ENCODE data around the gene LHX2. TPM values are rescaled to one million over a fixed set of nuclear protein-coding genes. Genes with fewer than 3 reads are reported as not detected.

The LHX2 gene
- total and polyA plus RNA-seq, 8 donors, result not detected

DNA sequence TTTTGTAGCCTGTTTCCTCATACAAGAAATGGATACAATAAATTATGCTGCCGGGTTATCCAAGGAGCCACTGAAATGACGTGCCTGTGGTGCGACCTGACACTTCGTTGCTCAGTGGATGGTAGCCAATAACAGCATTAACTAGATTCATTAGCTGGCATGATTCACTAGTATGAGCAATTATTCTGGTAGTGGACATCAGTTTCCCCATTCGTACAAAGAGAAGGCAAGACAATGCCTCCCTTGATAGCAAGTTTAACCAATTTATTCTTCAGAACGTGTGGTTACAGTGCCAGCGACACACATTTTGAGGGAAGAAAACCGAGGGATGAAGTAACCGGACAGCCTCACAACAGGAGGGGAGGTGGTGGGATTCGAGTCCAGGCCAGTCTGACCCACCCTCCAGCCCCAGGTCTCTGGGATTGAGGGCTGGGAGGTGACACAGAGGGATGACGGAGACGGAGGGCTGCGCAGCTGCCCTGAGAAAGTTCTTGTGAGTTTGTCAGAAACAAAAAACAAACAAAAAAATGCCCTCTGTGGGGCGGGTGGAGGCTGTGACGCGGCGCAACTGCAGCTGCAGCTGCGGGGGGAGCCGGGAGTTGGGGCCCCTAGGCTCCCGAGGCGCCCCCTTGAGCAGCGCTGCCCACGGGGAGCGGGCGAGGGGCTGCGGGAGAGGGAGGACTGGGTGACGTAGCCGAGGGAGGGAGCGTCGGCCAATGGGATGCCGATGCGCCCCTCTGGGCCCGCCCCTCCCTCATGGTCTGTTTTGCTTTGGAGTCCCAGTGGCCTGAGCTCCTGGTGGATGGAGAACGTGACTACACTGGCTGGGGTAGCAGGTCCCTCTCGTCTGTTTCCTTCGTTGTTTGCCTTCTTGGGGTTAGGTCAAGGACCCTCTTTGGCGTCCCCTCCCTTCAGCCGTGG, 10.9 kb downstream of the LHX2 start:
- H3K4me1 ChIP-seq, result peaks cover 0 to 5% (median 0%) of the 10 kb centered on the region in 3 donors
- intact Hi-C loops (cut with DNase I), result no loop called here
- no peak overlapping the region for H3K4me3 ChIP-seq
- WGBS, 2 donors, result 7 to 9% methylated on average over 27 to 38 of the region's 38 CpGs
- no peak for DNase-seq
- H3K27ac ChIP-seq, result no peak overlapping the region
- peaks cover 7 to 57% (median 9%) of the 10 kb centered on the region in 4 donors for H3K27me3 ChIP-seq
- ATAC-seq, result no peak
- H3K36me3 ChIP-seq, result no peaks in the 10 kb centered on the region
- H3K9me3 ChIP-seq, result no peaks in the 10 kb centered on the region
- TF ChIP-seq, protein P1, sequence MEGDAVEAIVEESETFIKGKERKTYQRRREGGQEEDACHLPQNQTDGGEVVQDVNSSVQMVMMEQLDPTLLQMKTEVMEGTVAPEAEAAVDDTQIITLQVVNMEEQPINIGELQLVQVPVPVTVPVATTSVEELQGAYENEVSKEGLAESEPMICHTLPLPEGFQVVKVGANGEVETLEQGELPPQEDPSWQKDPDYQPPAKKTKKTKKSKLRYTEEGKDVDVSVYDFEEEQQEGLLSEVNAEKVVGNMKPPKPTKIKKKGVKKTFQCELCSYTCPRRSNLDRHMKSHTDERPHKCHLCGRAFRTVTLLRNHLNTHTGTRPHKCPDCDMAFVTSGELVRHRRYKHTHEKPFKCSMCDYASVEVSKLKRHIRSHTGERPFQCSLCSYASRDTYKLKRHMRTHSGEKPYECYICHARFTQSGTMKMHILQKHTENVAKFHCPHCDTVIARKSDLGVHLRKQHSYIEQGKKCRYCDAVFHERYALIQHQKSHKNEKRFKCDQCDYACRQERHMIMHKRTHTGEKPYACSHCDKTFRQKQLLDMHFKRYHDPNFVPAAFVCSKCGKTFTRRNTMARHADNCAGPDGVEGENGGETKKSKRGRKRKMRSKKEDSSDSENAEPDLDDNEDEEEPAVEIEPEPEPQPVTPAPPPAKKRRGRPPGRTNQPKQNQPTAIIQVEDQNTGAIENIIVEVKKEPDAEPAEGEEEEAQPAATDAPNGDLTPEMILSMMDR (IDR thresholded peaks at IDR 0.05), result no peak
- no peak for FAIRE-seq

DNA sequence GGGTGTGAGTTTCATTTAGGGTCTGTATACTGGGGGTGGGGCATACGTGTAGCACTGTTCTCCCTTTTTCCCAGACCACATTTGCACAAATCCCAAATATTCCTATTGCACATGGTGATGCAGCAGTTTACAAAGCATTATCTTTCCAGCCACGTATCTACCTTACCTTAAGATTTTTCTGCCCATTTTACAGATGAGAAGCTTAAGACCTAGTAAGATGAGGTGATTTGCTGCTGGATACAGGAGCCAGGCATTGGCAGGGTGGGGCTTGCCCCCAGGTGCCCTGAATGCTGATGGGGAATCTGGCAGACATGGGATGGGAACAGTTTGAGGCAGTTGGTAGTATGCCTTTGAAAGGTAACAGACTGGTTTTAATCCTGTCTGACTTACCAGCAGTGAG, 12.5 kb downstream of the LHX2 start:
- FAIRE-seq (no peak), ATAC-seq (no peak), DNase-seq (no peak)
- H3K27ac ChIP-seq, result no peak overlapping the region
- no peaks in the 10 kb centered on the region for H3K36me3 ChIP-seq
- H3K9me3 ChIP-seq, result no peaks in the 10 kb centered on the region
- TF ChIP-seq, protein P1 (IDR thresholded peaks at IDR 0.05), result no peak
- peaks cover 3 to 40% (median 5%) of the 10 kb centered on the region in 4 donors for H3K27me3 ChIP-seq
- WGBS, 2 donors, result 69 to 70% methylated on average over 2 of the region's 2 CpGs
- H3K4me3 ChIP-seq, result no peak overlapping the region
- intact Hi-C loops (cut with DNase I), result no loop called here
- H3K4me1 ChIP-seq, result no peaks in the 10 kb centered on the region

DNA sequence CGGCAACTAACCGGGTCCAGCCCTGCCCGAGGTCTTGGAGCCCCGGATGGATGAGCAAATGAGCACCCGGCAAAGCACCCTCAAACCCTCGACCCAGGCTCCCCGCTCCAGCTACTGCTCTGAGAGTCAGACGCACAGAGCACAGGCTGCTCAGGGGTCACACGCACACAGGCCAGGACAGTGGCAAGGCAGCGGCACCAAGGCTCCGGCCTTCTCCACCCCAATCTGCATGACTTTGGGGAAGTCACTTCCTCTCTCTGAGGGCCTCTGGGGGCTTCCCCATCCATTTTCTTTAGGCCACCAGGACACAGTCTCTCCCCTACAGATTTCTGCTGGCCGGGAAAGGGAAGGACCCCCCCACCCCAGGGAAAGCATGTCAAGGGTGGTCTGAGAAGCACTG, 18.0 kb downstream of the LHX2 start:
- peaks cover 0 to 11% (median 0%) of the 10 kb centered on the region in 4 donors for H3K27me3 ChIP-seq
- FAIRE-seq, result no peak

DNA sequence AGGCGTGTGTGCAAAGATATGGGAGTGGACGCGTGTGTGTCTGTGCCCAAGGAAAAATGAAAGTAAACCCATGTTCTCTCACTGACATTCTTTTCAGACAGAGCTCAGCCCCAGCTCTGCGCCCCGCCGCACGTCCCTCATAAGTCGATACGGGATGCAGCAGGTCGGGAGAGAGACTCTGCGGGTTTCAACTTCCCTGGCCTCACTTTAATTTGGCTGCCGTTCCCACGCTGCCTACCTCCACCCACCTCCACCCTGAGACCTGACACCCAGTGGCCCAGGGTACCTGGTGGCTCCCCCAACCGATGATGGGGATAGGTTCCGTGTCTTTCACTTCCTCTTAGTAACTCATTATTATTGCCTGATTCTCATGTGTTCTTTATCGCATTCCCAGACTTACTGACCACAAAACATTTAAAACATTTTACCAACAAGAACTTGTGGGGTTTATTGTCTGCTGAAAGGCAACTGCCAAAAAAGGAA, 19.4 kb downstream of the LHX2 start:
- ATAC-seq (no peak), FAIRE-seq (no peak)
- TF ChIP-seq, protein P1 (IDR thresholded peaks at IDR 0.05), result no peak

More for the DNA sequence above, 18.0 kb downstream of the LHX2 start:
- TF ChIP-seq, protein P1 (IDR thresholded peaks at IDR 0.05), result no peak
- DNase-seq (no peak), ATAC-seq (no peak)
- no peak overlapping the region for H3K27ac ChIP-seq
- 78 to 83% methylated on average over 12 of the region's 12 CpGs for WGBS, 2 donors
- no peak overlapping the region for H3K4me3 ChIP-seq
- intact Hi-C loops (cut with DNase I), result loop anchor here in 1 of 3 donors (10.0 kb wide), 1 partner anchor 485 kb away; no protein-coding TSS in a partner anchor
- H3K4me1 ChIP-seq, result no peaks in the 10 kb centered on the region
- no peaks in the 10 kb centered on the region for H3K9me3 ChIP-seq
- H3K36me3 ChIP-seq, result no peaks in the 10 kb centered on the region

More for the DNA sequence above, 19.4 kb downstream of the LHX2 start:
- peak in 1 of 6 donors; percentile 17 for DNase-seq
- no peaks in the 10 kb centered on the region for H3K36me3 ChIP-seq
- H3K4me1 ChIP-seq, result no peaks in the 10 kb centered on the region
- peaks cover 0 to 11% (median 0%) of the 10 kb centered on the region in 4 donors for H3K27me3 ChIP-seq
- intact Hi-C loops (cut with DNase I), result loop anchor here in 1 of 3 donors (10.0 kb wide), 1 partner anchor 486 kb away; no protein-coding TSS in a partner anchor
- no peaks in the 10 kb centered on the region for H3K9me3 ChIP-seq
- WGBS, 2 donors, result 66 to 69% methylated on average over 16 of the region's 16 CpGs
- H3K27ac ChIP-seq, result no peak overlapping the region
- H3K4me3 ChIP-seq, result no peak overlapping the region
